K562 (cell line): ENCODE data around the gene SCP2. TPM values are rescaled to one million over a fixed set of nuclear protein-coding genes. Genes with fewer than 3 reads are reported as not detected.

Experiments used
- ATAC-seq: fragments of 200-7000 bp; cut with Tn5 transposase; 3 replicates; pipeline ENCODE4 v1.9.1; 2020; ENCODE audit warnings: moderate library complexity
- BruUV-seq: library from RNA; stranded (reverse); fragments of 400-500 nt; replicated peaks from 2 replicates; lab custom pipeline; 2021; lab: Mats Ljungman, UMichigan
- CTCF ChIA-PET: fragments of 300-600 bp; formaldehyde crosslinking; extraction: SDS; loops from one replicate; lab custom pipeline; 2021; ENCODE audit warnings: low intra/inter-chr PET ratio; lab: Yijun Ruan, JAX
- POLR2A ChIA-PET: fragments of 300-600, 350-650 bp; sonication (Branson Sonifier 250); formaldehyde crosslinking; extraction: SDS; loops from one replicate; lab custom pipeline; 2021; ENCODE audit warnings: antibody characterized with exemption, inconsistent platforms; lab: Yijun Ruan, JAX
- DNase-seq, 4 experiments: peaks; one replicate each; pipeline versions ENCODE4 v3.0.0 to v3.0.0-alpha.2; 2011 to 2018; ENCODE audit warnings: low spot score in 3 of 4, mixed read lengths in 3 of 4; ENCODE audit errors: extremely low read depth in 1 of 4
- FAIRE-seq: peaks from 2 replicates; lab custom pipeline; 2011; peaks lifted over from hg19 to GRCh38; lab: Jason Lieb, UNC
- H2AFZ ChIP-seq: 2 replicates; pipeline ENCODE4 v1.6.0; 2011; ENCODE audit warnings: low read depth, low read length, control low read depth, inconsistent platforms
- H3K27ac ChIP-seq: fragments of 200-600 bp; 3 replicates; pipeline ENCODE4 v1.8.0; 2011; ENCODE audit warnings: low read depth, mild to moderate bottlenecking, control low read depth, inconsistent platforms, low read length, moderate library complexity, mixed read lengths; ENCODE audit errors: extremely low read depth
- H3K27me3 ChIP-seq, 2 experiments: fragments of 300-600 bp in 1 of 2; 2 replicates in 1 of 2; 3 replicates in 1 of 2; pipeline versions ENCODE4 v1.6.0 to v1.8.0; 2011; ENCODE audit warnings: inconsistent platforms in 2 of 2, low read length in 2 of 2, mild to moderate bottlenecking in 1 of 2, mixed read lengths in 1 of 2, moderate library complexity in 1 of 2; ENCODE audit not compliant: control insufficient read depth in 2 of 2, insufficient read depth in 2 of 2
- H3K36me3 ChIP-seq: fragments of 300-600 bp; 3 replicates; pipeline ENCODE4 v1.8.0; 2011; ENCODE audit warnings: mild to moderate bottlenecking, low read length, inconsistent platforms; ENCODE audit not compliant: control insufficient read depth, insufficient read depth
- H3K4me1 ChIP-seq, 2 experiments: fragments of 200-600 bp in 1 of 2; replicated peaks in 1 of 2; 2 replicates in 1 of 2; 3 replicates in 1 of 2; pipeline versions ENCODE4 v1.5.1 to v1.8.0; 2011; ENCODE audit warnings: inconsistent platforms in 2 of 2, low read length in 2 of 2, mild to moderate bottlenecking in 1 of 2, mixed read lengths in 1 of 2, moderate library complexity in 1 of 2; ENCODE audit not compliant: control insufficient read depth in 2 of 2, insufficient read depth in 2 of 2
- H3K4me2 ChIP-seq: 2 replicates; pipeline ENCODE4 v1.6.1; 2011; ENCODE audit warnings: low read length, control low read depth, inconsistent platforms, mixed read lengths; ENCODE audit not compliant: insufficient read depth
- H3K4me3 ChIP-seq: fragments of 200-600 bp; sonication (generic), shearing (Covaris generic); 2 replicates; pipeline ENCODE4 v1.5.1; 2016; ENCODE audit warnings: control low read depth, inconsistent platforms
- H3K79me2 ChIP-seq: fragments of 200-600 bp; 3 replicates; pipeline ENCODE4 v1.8.0; 2011; ENCODE audit warnings: low read length, inconsistent platforms; ENCODE audit not compliant: control insufficient read depth, insufficient read depth
- H3K9ac ChIP-seq, 2 experiments: 2 replicates each; pipeline versions ENCODE4 v1.6.0 to v1.6.1; 2011; ENCODE audit warnings: low read depth in 2 of 2, low read length in 2 of 2, control low read depth in 1 of 2, inconsistent platforms in 1 of 2, mild to moderate bottlenecking in 1 of 2, mixed read lengths in 1 of 2; ENCODE audit not compliant: insufficient read depth in 1 of 2
- H3K9me1 ChIP-seq: one replicate; pipeline ENCODE4 v1.6.0; 2011; ENCODE audit warnings: inconsistent platforms, mild to moderate bottlenecking, low read length, moderate library complexity; ENCODE audit not compliant: control insufficient read depth, insufficient read depth
- H3K9me3 ChIP-seq: replicated peaks from 2 replicates; pipeline ENCODE4 v1.5.1; 2011; ENCODE audit warnings: low read depth, low read length, inconsistent platforms; ENCODE audit not compliant: control insufficient read depth, insufficient read depth
- H4K20me1 ChIP-seq: replicated peaks from 2 replicates; pipeline ENCODE4 v1.6.1; 2011; ENCODE audit warnings: low read length, inconsistent platforms, mixed read lengths; ENCODE audit not compliant: control insufficient read depth, insufficient read depth
- WGBS: fragments of 100-300 bp; shearing (Covaris generic); methylation state at CpG from one replicate; pipeline ENCODE4 v1.1.6; 2016; ENCODE audit warnings: low coverage, mixed read lengths; ENCODE audit not compliant: insufficient coverage; ENCODE audit errors: missing lambda C conversion rate; 5-methylcytosine and 5-hydroxymethylcytosine counted together
- in situ Hi-C: fragments of 300-500 bp; cut with MboI; formaldehyde crosslinking; loops from 4 replicates; pipeline ENCODE4 v1.15.0; 2018; ENCODE audit warnings: inconsistent platforms, mixed read lengths
- intact Hi-C: fragments of 100-400 bp; cut with micrococcal nuclease; formaldehyde crosslinking; loops from 2 replicates; pipeline ENCODE4 v1.14.2; 2022
- polyA plus RNA-seq, 8 experiments: library from polyadenylated mRNA; depleted of rRNA in 4 of 8; stranded (reverse) in 5 of 8; unstranded in 3 of 8; fragments of >200 nt; fragmentation: Nextera tagmentation in 2 of 8; fragmentation: Illumina TruSeq in 1 of 8; extraction: Ambion mirVana in 2 of 8; extraction: Trizol in 1 of 8; gene quantifications; 2 replicates each; pipeline versions ENCODE4 v1.2.1 to v1.2.3, GENCODE V29; 2011 to 2014; ENCODE audit warnings: inconsistent platforms in 1 of 8, missing spikeins in 1 of 8
- total RNA-seq, 7 experiments: library from RNA; depleted of rRNA in 6 of 7; stranded (reverse); fragments of >200 nt in 6 of 7; fragmentation: Illumina TruSeq in 2 of 7; extraction: Trizol in 2 of 7; gene quantifications; 2 replicates each; pipeline versions ENCODE4 v1.2.1 to v1.2.3, GENCODE V29; 2011 to 2021; ENCODE audit warnings: low replicate concordance in 1 of 7
- TF ChIP-seq, protein P1 (sequence below), 2 experiments: fragments of 450-650 bp in 1 of 2; sonication (generic) in 1 of 2; formaldehyde crosslinking in 1 of 2; IDR thresholded peaks in 1 of 2; conservative IDR thresholded peaks in 1 of 2; 2 replicates each; pipeline versions ENCODE4 v1.6.1 to v1.8.1; 2016 to 2023; ENCODE audit warnings: mild to moderate bottlenecking in 2 of 2, moderate library complexity in 2 of 2, inconsistent platforms in 1 of 2, missing genetic modification reagents in 1 of 2
- TF ChIP-seq, protein P2 (sequence below): fragments of 250-450 bp; sonication (Bioruptor Pico); IDR thresholded peaks from 2 replicates; pipeline ENCODE4 v1.8.0; 2022; ENCODE audit warnings: inconsistent platforms

SCP2 gene
- total and polyA plus RNA-seq, 9 of the 15 experiments (the other 6 are each of a cell fraction or from before 2014, with no cell fraction given), result 63.8 to 258 (median 106) TPM

DNA sequence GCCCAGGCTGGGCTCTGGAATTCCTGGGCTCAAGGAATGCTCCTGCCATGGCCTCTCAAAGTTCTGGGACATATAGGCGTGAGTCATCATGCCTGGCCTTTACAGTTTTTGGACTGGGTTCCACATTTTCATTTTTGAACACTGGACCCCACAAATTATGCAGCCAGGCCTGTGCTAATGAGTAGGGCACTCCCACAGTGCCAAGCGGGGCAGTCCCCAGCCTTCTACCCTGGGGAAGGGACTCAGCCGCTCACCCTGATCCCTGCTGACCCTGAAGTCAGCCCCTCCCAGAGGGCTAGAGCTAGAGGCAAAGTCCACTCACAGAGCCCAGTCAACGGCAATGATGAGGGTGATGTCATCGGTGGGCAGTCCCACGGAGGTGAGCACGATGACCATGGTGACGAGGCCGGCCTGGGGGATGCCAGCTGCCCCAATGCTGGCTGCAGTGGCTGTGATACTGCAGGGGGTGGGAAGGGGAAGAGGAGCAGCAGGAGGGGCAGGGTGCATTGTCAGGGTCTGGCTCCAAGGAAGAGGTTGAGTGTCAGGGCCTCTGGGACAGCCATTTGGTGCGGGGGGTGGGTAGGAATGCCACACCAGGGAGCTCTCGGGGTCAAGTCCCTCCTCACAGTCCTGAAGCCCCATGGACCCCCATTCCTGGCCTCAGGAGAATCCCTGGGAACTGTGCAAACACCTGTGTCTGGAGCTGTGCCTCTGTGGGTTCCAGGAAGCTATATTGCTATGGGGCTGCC is 162.6 kb downstream of the SCP2 start:
- in situ Hi-C loops (no loop called here), intact Hi-C loops (no loop called here)
- Histone ChIP-seq H3K4me3 (no peak overlapping the region), H3K4me1 (peaks cover 8 to 54% of the 10 kb centered on the region in 2 experiments; a peak in 3 of 5 replicates), H3K9me3 (no peaks in the 10 kb centered on the region), H3K79me2 (no peaks in the 10 kb centered on the region), H3K9ac (no peak overlapping the region), H4K20me1 (0 out of 2 replicates have a peak, but pooled peaks cover 1% of the 10 kb centered on the region), H3K4me2 (no peak overlapping the region), H3K36me3 (no peaks in the 10 kb centered on the region), H3K9me1 (no peaks in the 10 kb centered on the region), H3K27ac (no peak overlapping the region), H2AFZ (no peak overlapping the region), H3K27me3 (peaks cover 29 to 46% of the 10 kb centered on the region in 2 experiments)
- CTCF ChIA-PET, result no interaction called here
- no peak for FAIRE-seq
- BruUV-seq, result no TSS peak
- no peak for ATAC-seq
- TF ChIP-seq, protein P1, sequence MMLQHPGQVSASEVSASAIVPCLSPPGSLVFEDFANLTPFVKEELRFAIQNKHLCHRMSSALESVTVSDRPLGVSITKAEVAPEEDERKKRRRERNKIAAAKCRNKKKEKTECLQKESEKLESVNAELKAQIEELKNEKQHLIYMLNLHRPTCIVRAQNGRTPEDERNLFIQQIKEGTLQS (IDR thresholded peaks at IDR 0.05), result peak; percentile 86
- TF ChIP-seq, protein P1 (CRISPR knock-in tag; conservative IDR thresholded peaks at IDR 0.05), result no peak
- TF ChIP-seq, protein P2, sequence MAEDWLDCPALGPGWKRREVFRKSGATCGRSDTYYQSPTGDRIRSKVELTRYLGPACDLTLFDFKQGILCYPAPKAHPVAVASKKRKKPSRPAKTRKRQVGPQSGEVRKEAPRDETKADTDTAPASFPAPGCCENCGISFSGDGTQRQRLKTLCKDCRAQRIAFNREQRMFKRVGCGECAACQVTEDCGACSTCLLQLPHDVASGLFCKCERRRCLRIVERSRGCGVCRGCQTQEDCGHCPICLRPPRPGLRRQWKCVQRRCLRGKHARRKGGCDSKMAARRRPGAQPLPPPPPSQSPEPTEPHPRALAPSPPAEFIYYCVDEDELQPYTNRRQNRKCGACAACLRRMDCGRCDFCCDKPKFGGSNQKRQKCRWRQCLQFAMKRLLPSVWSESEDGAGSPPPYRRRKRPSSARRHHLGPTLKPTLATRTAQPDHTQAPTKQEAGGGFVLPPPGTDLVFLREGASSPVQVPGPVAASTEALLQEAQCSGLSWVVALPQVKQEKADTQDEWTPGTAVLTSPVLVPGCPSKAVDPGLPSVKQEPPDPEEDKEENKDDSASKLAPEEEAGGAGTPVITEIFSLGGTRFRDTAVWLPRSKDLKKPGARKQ (CRISPR knock-in tag), result no peak
- WGBS, result 31% methylated on average over 11 of the region's 11 CpGs
- DNase-seq, result no peak
- POLR2A ChIA-PET, result interaction anchor here (0.6 to 0.9 kb wide), 5 partner anchors 29 to 387 kb away, joined by 3 to 4 read pairs (median 3); no protein-coding TSS in a partner anchor
